NCI-H524 (cell line): ENCODE measurements around the gene ANKRD13A.
"Not testable (repeated sequence)": the region's sequence is repeated elsewhere in the genome, so short reads cannot be mapped to it uniquely, and the experiment has no call there.

Source experiments
- DNase-seq, 2 experiments: peaks; one replicate each; lab custom pipeline; 2025; lab: John Stamatoyannopoulos, UW

ANKRD13A gene

DNA sequence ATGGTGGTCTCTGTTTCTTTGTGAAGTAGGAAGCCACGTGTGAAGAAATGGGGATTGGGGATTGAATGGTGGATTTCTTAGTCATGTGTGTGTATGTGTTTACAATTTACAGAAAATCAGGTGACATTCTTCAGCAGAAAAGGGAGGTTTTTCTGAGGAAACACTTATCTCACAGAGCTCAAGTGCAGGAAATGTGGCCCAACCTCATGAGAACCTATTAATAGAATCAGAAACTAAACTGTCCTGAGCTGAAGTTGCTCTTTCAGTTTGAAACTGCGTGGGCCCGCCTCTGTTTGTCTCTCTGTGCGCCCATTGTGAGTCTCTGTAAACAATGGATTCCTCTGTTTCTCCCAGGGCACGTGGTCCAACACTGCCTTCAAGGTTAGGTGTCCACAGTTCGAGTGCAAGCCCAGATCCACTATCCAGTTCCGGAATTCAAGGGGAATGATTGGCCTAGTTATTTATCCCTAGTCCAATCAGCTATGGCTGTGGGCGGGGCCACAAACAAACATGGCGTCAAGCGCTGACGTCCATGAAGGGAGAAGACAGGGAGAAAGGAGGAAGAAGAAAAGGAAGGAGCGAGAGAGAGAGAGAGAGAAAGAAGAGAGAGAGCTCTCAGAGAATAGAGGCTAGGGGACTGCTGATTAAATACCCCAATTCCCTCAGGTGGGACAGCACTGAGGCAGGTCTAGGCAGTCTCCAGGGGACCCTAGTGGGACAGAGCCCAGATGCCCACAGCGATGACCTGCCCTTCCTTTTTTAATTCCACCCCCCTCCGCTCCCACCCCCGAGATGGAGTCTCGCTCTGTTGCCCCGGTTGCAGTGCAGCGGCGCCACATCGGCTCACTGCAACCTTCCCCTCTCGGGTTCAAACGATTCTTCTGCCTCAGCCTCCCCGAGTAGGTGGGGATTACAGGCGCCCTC lies 80.5 kb downstream of the ANKRD13A start:
- DNase-seq: no peak

DNA sequence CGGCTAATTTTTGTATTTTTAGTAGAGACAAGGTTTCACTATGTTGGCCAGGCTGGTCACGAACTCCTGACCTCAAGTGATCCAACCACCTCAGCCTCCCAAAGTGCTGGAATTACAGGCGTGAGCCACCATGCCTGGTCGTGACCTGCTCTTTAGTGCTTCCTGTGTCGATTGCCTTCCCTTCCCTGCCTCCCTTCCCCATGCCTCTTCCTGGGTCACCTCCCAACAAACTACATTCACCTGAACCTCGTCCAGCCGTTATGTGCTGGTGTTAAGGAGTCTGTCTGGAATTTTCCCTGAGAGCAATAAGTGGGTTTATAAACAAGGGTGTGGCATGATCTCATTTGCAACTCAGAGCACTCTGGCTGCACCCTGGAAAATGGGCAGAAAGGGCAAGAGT lies 81.2 kb downstream of the ANKRD13A start:
- no peak for DNase-seq

DNA sequence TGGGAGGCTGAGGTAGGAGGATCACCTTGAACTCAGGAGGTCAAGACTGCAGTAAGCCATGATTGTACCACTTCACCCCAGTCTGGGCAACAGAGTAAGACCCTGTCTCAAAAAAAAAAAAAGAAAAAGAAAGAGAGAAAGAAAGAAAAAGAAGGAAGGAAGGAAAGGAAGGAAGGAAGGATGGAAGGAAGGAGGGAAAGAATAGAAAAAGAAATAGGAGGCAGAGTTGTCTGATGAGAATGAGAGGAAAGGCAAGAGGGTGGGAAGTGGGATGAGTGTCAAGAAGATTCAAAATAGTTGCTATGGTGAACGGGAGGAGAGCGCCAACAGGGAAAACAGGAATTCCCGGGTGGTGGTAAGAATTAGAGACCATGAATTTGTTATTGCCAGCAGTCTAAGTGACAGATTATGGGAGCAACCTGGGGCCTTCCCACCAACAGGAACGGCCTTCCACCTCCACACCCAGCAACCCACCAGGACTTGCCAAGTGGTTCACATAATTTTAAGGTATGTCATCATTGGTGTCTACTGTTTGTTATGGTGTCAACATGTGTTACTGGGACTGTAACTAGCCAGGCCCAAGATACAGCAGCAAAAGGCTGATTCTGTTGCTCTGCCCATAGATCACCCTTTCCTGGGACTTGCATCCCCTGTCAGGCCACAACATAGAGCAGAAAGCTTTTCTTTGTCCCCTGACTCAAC lies 85.2 kb downstream of the ANKRD13A start:
- DNase-seq: no peak

DNA sequence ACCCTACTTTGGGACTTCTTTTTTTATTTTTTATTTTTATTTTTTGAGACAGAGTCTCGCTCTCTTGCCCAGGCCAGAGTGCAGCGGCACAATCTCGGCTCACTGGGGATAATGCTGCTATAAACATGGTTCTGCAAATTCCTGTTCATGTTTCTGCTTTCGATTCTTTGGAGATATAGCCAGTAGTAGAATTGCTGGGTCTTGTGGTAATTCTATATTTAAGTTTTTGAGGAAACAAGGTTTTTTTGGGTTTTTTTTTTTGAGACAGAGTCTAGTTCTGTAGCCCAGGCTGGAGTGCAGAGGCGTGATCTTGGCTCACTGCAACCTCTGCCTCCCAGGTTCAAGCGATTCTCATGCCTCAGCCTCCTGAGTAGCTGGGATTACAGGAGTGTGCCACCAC lies 89.0 kb downstream of the ANKRD13A start:
- not testable (repeated sequence) for DNase-seq

DNA sequence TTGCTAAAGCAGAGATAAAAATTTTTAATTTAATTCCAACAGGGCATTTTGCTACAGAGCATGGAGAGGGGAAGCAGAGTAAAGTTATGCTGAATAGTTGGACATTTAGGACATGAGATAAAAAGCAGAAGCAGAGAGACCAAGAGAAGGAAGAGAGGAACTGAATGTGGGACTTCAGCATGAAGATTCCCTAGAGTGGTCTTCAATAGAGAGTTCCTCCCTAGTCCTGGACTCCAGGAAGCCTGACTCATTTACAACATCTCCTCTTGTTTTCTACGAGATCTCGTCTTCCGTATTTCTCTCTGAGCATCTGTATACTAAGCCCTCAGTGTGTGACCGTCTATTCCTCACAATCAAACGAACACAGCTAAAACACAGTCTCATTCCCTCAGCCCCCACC lies 89.7 kb downstream of the ANKRD13A start:
- DNase-seq: no peak
